Peyer's patch (tissue), 4 donors: ENCODE results near the gene NFIB.

ENCODE experiments used
- POLR2A ChIP-seq, 2 donors: fragments of 450-650 bp; IDR thresholded peaks; one replicate each; pipeline ENCODE4 v1.5.1; 2017; ENCODE audit warnings: antibody characterized with exemption in 2 of 2, mild to moderate bottlenecking in 2 of 2, moderate library complexity in 2 of 2
- TF ChIP-seq, protein P1 (sequence below), 6 experiments: fragments of 450-650 bp in 4 of 6; fragments of 200-600 bp in 2 of 6; sonication (generic) in 1 of 6; IDR thresholded peaks; one replicate each; pipeline ENCODE4 v1.5.1; 2017 to 2019; ENCODE audit warnings: antibody characterized with exemption in 6 of 6, mild to moderate bottlenecking in 3 of 6, moderate library complexity in 1 of 6

DNA sequence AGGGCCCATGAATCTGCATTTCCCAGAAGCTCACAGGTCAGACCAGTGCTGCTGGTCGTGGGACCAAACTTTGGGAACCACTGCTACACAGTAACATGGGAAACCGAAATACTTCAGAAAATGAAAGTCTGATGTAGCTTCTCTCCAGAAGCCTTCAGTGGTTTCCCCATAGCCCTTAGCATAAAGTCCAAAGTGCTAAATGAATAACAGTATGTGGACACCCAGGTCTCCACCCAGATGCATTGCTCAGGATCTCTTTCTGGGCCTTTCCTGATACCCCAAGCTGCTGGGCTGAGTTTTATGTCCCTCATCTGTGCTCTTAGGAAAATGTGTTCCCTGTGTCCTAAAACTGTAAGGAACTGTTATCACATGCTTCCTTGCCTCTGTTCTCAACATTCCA lies 100.4 kb downstream of the NFIB start:
- TF ChIP-seq, protein P1, sequence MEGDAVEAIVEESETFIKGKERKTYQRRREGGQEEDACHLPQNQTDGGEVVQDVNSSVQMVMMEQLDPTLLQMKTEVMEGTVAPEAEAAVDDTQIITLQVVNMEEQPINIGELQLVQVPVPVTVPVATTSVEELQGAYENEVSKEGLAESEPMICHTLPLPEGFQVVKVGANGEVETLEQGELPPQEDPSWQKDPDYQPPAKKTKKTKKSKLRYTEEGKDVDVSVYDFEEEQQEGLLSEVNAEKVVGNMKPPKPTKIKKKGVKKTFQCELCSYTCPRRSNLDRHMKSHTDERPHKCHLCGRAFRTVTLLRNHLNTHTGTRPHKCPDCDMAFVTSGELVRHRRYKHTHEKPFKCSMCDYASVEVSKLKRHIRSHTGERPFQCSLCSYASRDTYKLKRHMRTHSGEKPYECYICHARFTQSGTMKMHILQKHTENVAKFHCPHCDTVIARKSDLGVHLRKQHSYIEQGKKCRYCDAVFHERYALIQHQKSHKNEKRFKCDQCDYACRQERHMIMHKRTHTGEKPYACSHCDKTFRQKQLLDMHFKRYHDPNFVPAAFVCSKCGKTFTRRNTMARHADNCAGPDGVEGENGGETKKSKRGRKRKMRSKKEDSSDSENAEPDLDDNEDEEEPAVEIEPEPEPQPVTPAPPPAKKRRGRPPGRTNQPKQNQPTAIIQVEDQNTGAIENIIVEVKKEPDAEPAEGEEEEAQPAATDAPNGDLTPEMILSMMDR (IDR thresholded peaks at IDR 0.05), result no peak
- TF ChIP-seq POLR2A (IDR thresholded peaks at IDR 0.05), result no peak
